ENCODE results near the gene TMEM175. TPM values are rescaled to one million over a fixed set of nuclear protein-coding genes. Genes with fewer than 3 reads are reported as not detected.

Gene TMEM175
- polyA plus RNA-seq, 1 of the 3 experiments (the other 2 are of a cell fraction): 54.2 TPM

- no peaks in the 10 kb centered on the region for H3K4me1 ChIP-seq (ENCODE audit: control insufficient read depth in 1 of 2, insufficient read depth in 2 of 2, low read depth in 1 of 2, low read length in 1 of 2)
- WGBS (ENCODE audit: low lambda C conversion rate): 94% methylated on average over 30 of the region's 45 CpGs
- no peaks in the 10 kb centered on the region for H3K9me2 ChIP-seq
- no peak overlapping the region for H3K27ac ChIP-seq (ENCODE audit: low read depth in 2 of 2, low read length in 1 of 2)
- no peaks in the 10 kb centered on the region for H4K20me1 ChIP-seq (ENCODE audit: insufficient read depth)
- no peak overlapping the region for H3K4me3 ChIP-seq (ENCODE audit: low read depth in 2 of 2, low read length in 1 of 2)
- no peaks in the 10 kb centered on the region for H3F3A ChIP-seq (replicated peaks; ENCODE audit: insufficient read depth)
- ChIA-PET POLR2A (no interaction called here), CTCF (no interaction called here)
- H3K9me3 ChIP-seq: no peaks in the 10 kb centered on the region
- TF ChIP-seq CHD2 (IDR thresholded peaks at IDR 0.05; ENCODE audit: low read length, partially characterized antibody): no peak
- peak; percentile 21 for DNase-seq
- H3K36me3 ChIP-seq (replicated peaks in 1 of 2; ENCODE audit: control insufficient read depth in 1 of 2, insufficient read depth in 2 of 2, low read length in 1 of 2): peaks cover 0 to 34% of the 10 kb centered on the region in 2 experiments
- H3K27me3 ChIP-seq (ENCODE audit: insufficient read depth): no peaks in the 10 kb centered on the region
- H3K9ac ChIP-seq: no peak overlapping the region
- no peak overlapping the region for H3K4me2 ChIP-seq
- H2AFZ ChIP-seq (ENCODE audit: low read depth): no peak overlapping the region
- no peaks in the 10 kb centered on the region for H3K79me2 ChIP-seq (ENCODE audit: insufficient read depth)
Observed at GRCh38 chr4:957581-958313, 25.5 kb downstream of the TMEM175 start.

- DNase-seq: peak; percentile 37
- no peaks in the 10 kb centered on the region for H3K9me3 ChIP-seq
- H3K4me1 ChIP-seq (ENCODE audit: control insufficient read depth in 1 of 2, insufficient read depth in 2 of 2, low read depth in 1 of 2, low read length in 1 of 2): no peaks in the 10 kb centered on the region
- H3K79me2 ChIP-seq (ENCODE audit: insufficient read depth): no peaks in the 10 kb centered on the region
- H3K9me2 ChIP-seq: no peaks in the 10 kb centered on the region
- no peak for TF ChIP-seq POLR2AphosphoS5 (IDR thresholded peaks at IDR 0.05; ENCODE audit: low read depth, low read length)
- no peak overlapping the region for H3K4me2 ChIP-seq
- WGBS (ENCODE audit: low lambda C conversion rate): over 99% methylated on average over 11 of the region's 17 CpGs
- no peak overlapping the region for H2AFZ ChIP-seq (ENCODE audit: low read depth)
- no peak overlapping the region for H3K9ac ChIP-seq
- peaks cover 0 to 39% of the 10 kb centered on the region in 2 experiments for H3K36me3 ChIP-seq (replicated peaks in 1 of 2; ENCODE audit: control insufficient read depth in 1 of 2, insufficient read depth in 2 of 2, low read length in 1 of 2)
- H3K4me3 ChIP-seq (ENCODE audit: low read depth in 2 of 2, low read length in 1 of 2): no peak overlapping the region
- POLR2A ChIA-PET: no interaction called here
- H3K27ac ChIP-seq (ENCODE audit: low read depth in 2 of 2, low read length in 1 of 2): no peak overlapping the region
- no peaks in the 10 kb centered on the region for H4K20me1 ChIP-seq (ENCODE audit: insufficient read depth)
- no peaks in the 10 kb centered on the region for H3K27me3 ChIP-seq (ENCODE audit: insufficient read depth)
- CTCF ChIA-PET: no interaction called here
- H3F3A ChIP-seq (replicated peaks; ENCODE audit: insufficient read depth): no peaks in the 10 kb centered on the region
Observed at GRCh38 chr4:958314-958665, 26.0 kb downstream of the TMEM175 start.

GRCh38 chr4:958696-959337 is 26.6 kb downstream of the TMEM175 start:
- Histone ChIP-seq H2AFZ (ENCODE audit: low read depth) (no peak overlapping the region), H3K9ac (no peak overlapping the region), H3K9me2 (no peaks in the 10 kb centered on the region), H3K27ac (ENCODE audit: low read depth in 2 of 2, low read length in 1 of 2) (no peak overlapping the region), H3K4me1 (ENCODE audit: control insufficient read depth in 1 of 2, insufficient read depth in 2 of 2, low read depth in 1 of 2, low read length in 1 of 2) (no peaks in the 10 kb centered on the region), H3K4me3 (ENCODE audit: low read depth in 2 of 2, low read length in 1 of 2) (no peak overlapping the region), H3K27me3 (ENCODE audit: insufficient read depth) (no peaks in the 10 kb centered on the region), H3K9me3 (no peaks in the 10 kb centered on the region), H3F3A (replicated peaks; ENCODE audit: insufficient read depth) (no peaks in the 10 kb centered on the region), H4K20me1 (ENCODE audit: insufficient read depth) (no peaks in the 10 kb centered on the region), H3K36me3 (replicated peaks in 1 of 2; ENCODE audit: control insufficient read depth in 1 of 2, insufficient read depth in 2 of 2, low read length in 1 of 2) (peaks cover 0 to 44% of the 10 kb centered on the region in 2 experiments), H3K4me2 (no peak overlapping the region), H3K79me2 (ENCODE audit: insufficient read depth) (no peaks in the 10 kb centered on the region)
- peak; percentile 15 for DNase-seq
- ChIA-PET CTCF (no interaction called here), POLR2A (no interaction called here)
- WGBS (ENCODE audit: low lambda C conversion rate): 83% methylated on average over 17 of the region's 17 CpGs
- TF ChIP-seq USF2 (IDR thresholded peaks at IDR 0.05; ENCODE audit: borderline replicate concordance, low read depth, low read length) (no peak), FOXJ3 (CRISPR knock-in tag; IDR thresholded peaks at IDR 0.05) (no peak), RAD21 (IDR thresholded peaks at IDR 0.05; ENCODE audit: low read length) (no peak), RXRA (IDR thresholded peaks at IDR 0.05; ENCODE audit: borderline replicate concordance, low read depth) (no peak), CHD2 (IDR thresholded peaks at IDR 0.05; ENCODE audit: low read length, partially characterized antibody) (no peak), YY1 (IDR thresholded peaks at IDR 0.05; ENCODE audit: low read depth) (no peak), EZH2phosphoT487 (IDR thresholded peaks at IDR 0.05; ENCODE audit: borderline replicate concordance, low read depth) (no peak), NRF1 (IDR thresholded peaks at IDR 0.05; ENCODE audit: low read depth, low read length) (no peak), TCF12 (IDR thresholded peaks at IDR 0.05) (no peak), RCOR1 (IDR thresholded peaks at IDR 0.05; ENCODE audit: low read length) (no peak), RFX5 (IDR thresholded peaks at IDR 0.05; ENCODE audit: low read length) (no peak), MXI1 (IDR thresholded peaks at IDR 0.05; ENCODE audit: low read depth, low read length) (no peak), MEF2A (IDR thresholded peaks at IDR 0.05; ENCODE audit: borderline replicate concordance, low read depth) (no peak), REST (IDR thresholded peaks at IDR 0.05; ENCODE audit: low read depth, low read length) (no peak), TEAD4 (IDR thresholded peaks at IDR 0.05; ENCODE audit: borderline replicate concordance, insufficient read depth) (no peak)

All from SK-N-SH (cell line).